Measurements from ENCODE around the gene TSPAN32.

GRCh38 chr11:2313051-2313951 lies 11.5 kb downstream of the TSPAN32 start:
- no peak for TF ChIP-seq CTCF (IDR thresholded peaks at IDR 0.05 in 8 of 11, conservative IDR thresholded peaks at IDR 0.05 in 3 of 11)
- no peak for TF ChIP-seq POLR2A (IDR thresholded peaks at IDR 0.05)
- TF ChIP-seq POLR2AphosphoS5 (IDR thresholded peaks at IDR 0.05), result peak; percentile 23 to 49 (median 32)
